LNCaP clone FGC (cell line): ENCODE data around the gene NPY.

Source experiments
- DNase-seq: peaks from one replicate; pipeline ENCODE4 v3.0.0-alpha.2; 2011; ENCODE audit warnings: low read depth
- H3K4me3 ChIP-seq: 2 replicates; pipeline ENCODE4 v1.5.1; 2011; ENCODE audit warnings: mild to moderate bottlenecking, low read depth, low read length, control low read depth
- CTCF ChIP-seq: IDR thresholded peaks from 2 replicates; pipeline ENCODE4 v1.5.1; 2012; ENCODE audit warnings: mild to moderate bottlenecking; ENCODE audit not compliant: control insufficient read depth, insufficient read depth; ENCODE audit errors: extremely low read depth

Gene NPY

GRCh38 chr7:24291271-24291670 is 7.3 kb downstream of the NPY start:
- no peak for DNase-seq
- no peak overlapping the region for H3K4me3 ChIP-seq
- no peak for TF ChIP-seq CTCF

- no peak overlapping the region for H3K4me3 ChIP-seq
- TF ChIP-seq CTCF, result no peak
- DNase-seq, result no peak
These were observed 13.4 kb downstream of the NPY start for GRCh38 chr7:24297362-24297761.

GRCh38 chr7:24298696-24299095 is 14.7 kb downstream of the NPY start:
- no peak overlapping the region for H3K4me3 ChIP-seq
- TF ChIP-seq CTCF, result no peak
- no peak for DNase-seq

- no peak for TF ChIP-seq CTCF
- no peak overlapping the region for H3K4me3 ChIP-seq
- DNase-seq, result no peak
These were observed 15.2 kb downstream of the NPY start for GRCh38 chr7:24299192-24299591.

- no peak for TF ChIP-seq CTCF
- no peak overlapping the region for H3K4me3 ChIP-seq
- DNase-seq, result no peak
These were observed 17.7 kb downstream of the NPY start for GRCh38 chr7:24301703-24302102.

GRCh38 chr7:24304494-24305095 is 20.6 kb downstream of the NPY start:
- DNase-seq, result no peak
- TF ChIP-seq CTCF, result no peak
- H3K4me3 ChIP-seq, result no peak overlapping the region

GRCh38 chr7:24307326-24307725 is 23.3 kb downstream of the NPY start:
- no peak overlapping the region for H3K4me3 ChIP-seq
- no peak for TF ChIP-seq CTCF
- no peak for DNase-seq
